GM13976 (cell line): Measurements from ENCODE around the gene AP1B1.
"Not testable (repeated sequence)": the region's sequence is repeated elsewhere in the genome, so short reads cannot be mapped to it uniquely, and the experiment has no call there.

Experiments
- DNase-seq: peaks from one replicate; pipeline ENCODE4 v3.0.0; 2012; ENCODE audit warnings: low spot score
- CTCF ChIP-seq: IDR thresholded peaks from 2 replicates; pipeline ENCODE4 v1.5.1; 2012; ENCODE audit warnings: borderline replicate concordance, mild to moderate bottlenecking; ENCODE audit not compliant: insufficient read depth; ENCODE audit errors: extremely low read depth, missing control alignments, control extremely low read depth
- in situ Hi-C: fragments of 300-500 bp; cut with MboI; formaldehyde crosslinking; loops from one replicate; pipeline ENCODE4 v1.12.0; 2022; ENCODE audit warnings: low sequenced_read_pairs, mixed read lengths, inconsistent platforms; ENCODE audit not compliant: unreplicated experiment

Gene AP1B1

GRCh38 chr22:29351891-29352290 is 36.5 kb downstream of the AP1B1 start:
- in situ Hi-C loops: no loop called here
- TF ChIP-seq CTCF: no peak
- no peak for DNase-seq

GRCh38 chr22:29351042-29351441 is 37.3 kb downstream of the AP1B1 start:
- in situ Hi-C loops: no loop called here
- DNase-seq: no peak
- no peak for TF ChIP-seq CTCF

GRCh38 chr22:29348956-29349355 is 39.4 kb downstream of the AP1B1 start:
- no peak for TF ChIP-seq CTCF
- DNase-seq: no peak
- in situ Hi-C loops: no loop called here

GRCh38 chr22:29348041-29348440 is 40.3 kb downstream of the AP1B1 start:
- no peak for TF ChIP-seq CTCF
- DNase-seq: no peak
- in situ Hi-C loops: no loop called here

GRCh38 chr22:29346659-29347058 is 41.7 kb downstream of the AP1B1 start:
- in situ Hi-C loops: no loop called here
- TF ChIP-seq CTCF: no peak
- DNase-seq: no peak

- in situ Hi-C loops: no loop called here
- TF ChIP-seq CTCF: no peak
- no peak for DNase-seq
Observed at GRCh38 chr22:29345932-29346331, 42.4 kb downstream of the AP1B1 start.

- in situ Hi-C loops, DNase-seq: not testable (repeated sequence)
Observed at GRCh38 chr22:29344889-29345288, 43.5 kb downstream of the AP1B1 start.
